ENCODE measurements around the gene FBXO39.

FBXO39 gene

GRCh38 chr17:6800422-6801027, 24.5 kb downstream of the FBXO39 start:
- TF ChIP-seq ZC3H10 (CRISPR knock-in tag; IDR thresholded peaks at IDR 0.05) (no peak), ESRRG (CRISPR knock-in tag; IDR thresholded peaks at IDR 0.05) (no peak), ZNF8 (CRISPR knock-in tag; IDR thresholded peaks at IDR 0.05) (no peak), CSDC2 (CRISPR knock-in tag; IDR thresholded peaks at IDR 0.05) (no peak), TOX (CRISPR knock-in tag; IDR thresholded peaks at IDR 0.05; ENCODE audit: borderline replicate concordance) (no peak), ZFP3 (CRISPR knock-in tag; IDR thresholded peaks at IDR 0.05) (no peak), GLIS3 (CRISPR knock-in tag; IDR thresholded peaks at IDR 0.05) (no peak), PATZ1 (CRISPR knock-in tag; IDR thresholded peaks at IDR 0.05; ENCODE audit: borderline replicate concordance) (no peak), ISL1 (CRISPR knock-in tag; IDR thresholded peaks at IDR 0.05) (no peak), POU6F1 (CRISPR knock-in tag; IDR thresholded peaks at IDR 0.05; ENCODE audit: borderline replicate concordance, low read depth) (no peak), OSR1 (CRISPR knock-in tag; IDR thresholded peaks at IDR 0.05) (no peak), ARNTL (CRISPR knock-in tag; IDR thresholded peaks at IDR 0.05; ENCODE audit: borderline replicate concordance, low read depth) (no peak), RARB (CRISPR knock-in tag; IDR thresholded peaks at IDR 0.05) (no peak), ZNF565 (CRISPR knock-in tag; conservative IDR thresholded peaks at IDR 0.05; ENCODE audit: low read depth) (no peak), SNAI2 (CRISPR knock-in tag; IDR thresholded peaks at IDR 0.05) (no peak), ZFP30 (CRISPR knock-in tag; IDR thresholded peaks at IDR 0.05) (no peak)
- TF ChIP-seq, protein P1, sequence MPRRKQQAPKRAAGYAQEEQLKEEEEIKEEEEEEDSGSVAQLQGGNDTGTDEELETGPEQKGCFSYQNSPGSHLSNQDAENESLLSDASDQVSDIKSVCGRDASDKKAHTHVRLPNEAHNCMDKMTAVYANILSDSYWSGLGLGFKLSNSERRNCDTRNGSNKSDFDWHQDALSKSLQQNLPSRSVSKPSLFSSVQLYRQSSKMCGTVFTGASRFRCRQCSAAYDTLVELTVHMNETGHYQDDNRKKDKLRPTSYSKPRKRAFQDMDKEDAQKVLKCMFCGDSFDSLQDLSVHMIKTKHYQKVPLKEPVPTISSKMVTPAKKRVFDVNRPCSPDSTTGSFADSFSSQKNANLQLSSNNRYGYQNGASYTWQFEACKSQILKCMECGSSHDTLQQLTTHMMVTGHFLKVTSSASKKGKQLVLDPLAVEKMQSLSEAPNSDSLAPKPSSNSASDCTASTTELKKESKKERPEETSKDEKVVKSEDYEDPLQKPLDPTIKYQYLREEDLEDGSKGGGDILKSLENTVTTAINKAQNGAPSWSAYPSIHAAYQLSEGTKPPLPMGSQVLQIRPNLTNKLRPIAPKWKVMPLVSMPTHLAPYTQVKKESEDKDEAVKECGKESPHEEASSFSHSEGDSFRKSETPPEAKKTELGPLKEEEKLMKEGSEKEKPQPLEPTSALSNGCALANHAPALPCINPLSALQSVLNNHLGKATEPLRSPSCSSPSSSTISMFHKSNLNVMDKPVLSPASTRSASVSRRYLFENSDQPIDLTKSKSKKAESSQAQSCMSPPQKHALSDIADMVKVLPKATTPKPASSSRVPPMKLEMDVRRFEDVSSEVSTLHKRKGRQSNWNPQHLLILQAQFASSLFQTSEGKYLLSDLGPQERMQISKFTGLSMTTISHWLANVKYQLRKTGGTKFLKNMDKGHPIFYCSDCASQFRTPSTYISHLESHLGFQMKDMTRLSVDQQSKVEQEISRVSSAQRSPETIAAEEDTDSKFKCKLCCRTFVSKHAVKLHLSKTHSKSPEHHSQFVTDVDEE (CRISPR knock-in tag; IDR thresholded peaks at IDR 0.05) = no peak
- TF ChIP-seq, protein P2, sequence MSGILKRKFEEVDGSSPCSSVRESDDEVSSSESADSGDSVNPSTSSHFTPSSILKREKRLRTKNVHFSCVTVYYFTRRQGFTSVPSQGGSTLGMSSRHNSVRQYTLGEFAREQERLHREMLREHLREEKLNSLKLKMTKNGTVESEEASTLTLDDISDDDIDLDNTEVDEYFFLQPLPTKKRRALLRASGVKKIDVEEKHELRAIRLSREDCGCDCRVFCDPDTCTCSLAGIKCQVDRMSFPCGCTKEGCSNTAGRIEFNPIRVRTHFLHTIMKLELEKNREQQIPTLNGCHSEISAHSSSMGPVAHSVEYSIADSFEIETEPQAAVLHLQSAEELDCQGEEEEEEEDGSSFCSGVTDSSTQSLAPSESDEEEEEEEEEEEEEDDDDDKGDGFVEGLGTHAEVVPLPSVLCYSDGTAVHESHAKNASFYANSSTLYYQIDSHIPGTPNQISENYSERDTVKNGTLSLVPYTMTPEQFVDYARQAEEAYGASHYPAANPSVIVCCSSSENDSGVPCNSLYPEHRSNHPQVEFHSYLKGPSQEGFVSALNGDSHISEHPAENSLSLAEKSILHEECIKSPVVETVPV (CRISPR knock-in tag; IDR thresholded peaks at IDR 0.05) = no peak
- ATAC-seq = no peak

DNA sequence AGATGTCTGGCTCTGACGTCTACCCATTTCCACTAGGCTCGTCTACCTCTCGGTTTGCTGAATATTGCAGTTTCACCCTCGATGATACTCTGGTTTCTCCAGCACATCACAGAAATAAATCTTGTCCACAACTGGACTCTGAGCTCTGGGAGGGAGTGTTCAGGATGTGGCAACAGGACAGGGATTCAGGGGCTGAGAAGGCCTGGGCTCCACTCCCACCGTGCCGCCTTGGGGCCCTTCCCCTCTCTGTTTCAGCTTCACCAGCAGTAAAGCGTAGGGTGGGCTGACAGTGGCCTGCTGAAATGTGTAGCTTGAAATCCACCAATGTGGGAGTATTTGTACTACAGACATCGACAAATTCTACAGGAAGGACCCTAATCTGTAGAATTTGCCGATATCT, 35.5 kb downstream of the FBXO39 start:
- no peak for ATAC-seq
- TF ChIP-seq ESRRG (CRISPR knock-in tag; IDR thresholded peaks at IDR 0.05) = no peak
- no peak for TF ChIP-seq ZFP3 (CRISPR knock-in tag; IDR thresholded peaks at IDR 0.05)
- no peak for TF ChIP-seq PPARA (CRISPR knock-in tag; IDR thresholded peaks at IDR 0.05; ENCODE audit: borderline replicate concordance)
- TF ChIP-seq SNAI2 (CRISPR knock-in tag; IDR thresholded peaks at IDR 0.05) = no peak
- TF ChIP-seq POU6F1 (CRISPR knock-in tag; IDR thresholded peaks at IDR 0.05; ENCODE audit: borderline replicate concordance, low read depth) = no peak
- TF ChIP-seq TOX (CRISPR knock-in tag; IDR thresholded peaks at IDR 0.05; ENCODE audit: borderline replicate concordance) = no peak
- TF ChIP-seq ZC3H10 (CRISPR knock-in tag; IDR thresholded peaks at IDR 0.05) = no peak
- TF ChIP-seq, protein P2 (CRISPR knock-in tag; IDR thresholded peaks at IDR 0.05) = no peak
- no peak for TF ChIP-seq ISL1 (CRISPR knock-in tag; IDR thresholded peaks at IDR 0.05)
- no peak for TF ChIP-seq ZFP30 (CRISPR knock-in tag; IDR thresholded peaks at IDR 0.05)
- TF ChIP-seq, protein P1 (CRISPR knock-in tag; IDR thresholded peaks at IDR 0.05) = no peak
- no peak for TF ChIP-seq CSDC2 (CRISPR knock-in tag; IDR thresholded peaks at IDR 0.05)
- TF ChIP-seq TCF4 (CRISPR knock-in tag; IDR thresholded peaks at IDR 0.05; ENCODE audit: borderline replicate concordance) = no peak
- TF ChIP-seq RARB (CRISPR knock-in tag; IDR thresholded peaks at IDR 0.05) = no peak
- no peak for TF ChIP-seq BACH2 (CRISPR knock-in tag; IDR thresholded peaks at IDR 0.05; ENCODE audit: borderline replicate concordance)
- no peak for TF ChIP-seq GLIS3 (CRISPR knock-in tag; IDR thresholded peaks at IDR 0.05)
- no peak for TF ChIP-seq ZNF8 (CRISPR knock-in tag; IDR thresholded peaks at IDR 0.05)

Measured in SK-N-SH treated with all-trans-retinoic acid at 6 μM for 48 hours (cell line).